GM19035 (cell line): ENCODE results near the gene DBP.

ENCODE experiments used
- ATAC-seq: cut with Tn5 transposase; IDR thresholded peaks from one replicate; pipeline ENCODE4 v1.9.1; 2021; ENCODE audit not compliant: unreplicated experiment

Gene DBP

DNA sequence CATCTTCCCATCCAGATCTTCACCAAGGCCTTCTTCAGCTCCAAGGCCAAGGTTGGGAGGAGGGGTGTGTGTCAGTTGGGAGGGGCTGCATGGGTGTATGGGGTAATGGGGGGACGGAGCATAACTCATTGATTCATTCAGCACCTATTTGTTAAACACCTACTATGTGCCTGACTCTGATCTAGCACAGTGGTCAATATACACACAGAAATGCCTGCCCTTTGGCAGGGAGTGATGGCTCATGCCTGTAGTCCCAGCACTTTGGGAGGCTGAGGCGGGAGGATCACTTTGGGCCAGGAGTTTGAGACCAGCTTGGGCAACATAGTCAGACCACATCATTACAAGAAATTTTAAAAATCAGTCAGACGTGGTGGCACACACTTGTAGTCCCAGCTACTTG lies 49.8 kb downstream of the DBP start:
- no peak for ATAC-seq

DNA sequence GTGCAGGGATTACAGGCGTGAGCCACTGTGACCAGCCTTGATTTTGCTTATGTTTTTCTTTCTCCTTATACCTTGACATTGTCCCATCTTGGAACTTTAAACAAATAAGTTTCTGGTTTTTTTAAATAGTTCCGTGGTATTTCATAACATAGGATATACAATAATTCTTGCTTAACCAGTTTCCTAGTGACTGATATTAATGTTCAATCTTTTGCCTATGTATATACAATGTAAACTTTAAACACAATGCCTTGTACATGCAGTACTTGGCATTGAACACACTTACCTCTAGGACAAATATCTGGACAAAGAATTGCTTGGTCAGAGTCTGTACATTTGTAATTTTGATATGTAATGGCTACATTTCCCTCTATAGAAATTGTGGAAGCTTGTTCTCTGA lies 55.0 kb downstream of the DBP start:
- ATAC-seq, result no peak
